ENCODE results near the gene HERPUD1. TPM values are rescaled to one million over a fixed set of nuclear protein-coding genes. Genes with fewer than 3 reads are reported as not detected.

HERPUD1 gene
- total RNA-seq, 1 experiment from 2014 or later, result 28.9 TPM

DNA sequence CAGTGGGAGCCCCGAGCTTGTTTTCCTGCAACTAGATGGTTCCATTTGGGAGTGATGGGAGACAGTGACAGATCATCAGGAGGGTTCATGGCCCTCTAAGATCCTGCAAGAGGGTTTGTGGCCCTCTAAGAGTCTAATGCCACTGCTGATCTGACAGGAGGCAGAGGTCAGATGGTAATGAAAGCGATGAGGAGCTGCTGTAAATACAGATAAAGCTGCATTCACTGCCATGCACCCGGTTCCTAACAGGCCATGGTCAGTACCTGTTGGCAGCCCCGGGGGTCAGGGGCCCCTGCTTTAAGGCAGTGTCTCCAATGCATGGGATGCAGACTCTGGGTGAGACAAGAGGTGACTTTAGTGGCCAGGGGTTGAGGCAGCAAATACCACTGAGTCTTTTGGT is 36.1 kb upstream of the HERPUD1 start:
- no peak overlapping the region for H2BK120ac ChIP-seq (ENCODE audit: low read depth, low read length, poor library complexity, severe bottlenecking)
- no peaks in the 10 kb centered on the region for H3K23me2 ChIP-seq (ENCODE audit: insufficient read length, low read depth, low read length, poor library complexity, severe bottlenecking)
- H4K91ac ChIP-seq (ENCODE audit: insufficient read length, low read depth, low read length), result no peak overlapping the region
- H3K79me1 ChIP-seq (ENCODE audit: insufficient read depth, low read depth, low read length, poor library complexity, severe bottlenecking), result no peaks in the 10 kb centered on the region
- no peak overlapping the region for H2BK20ac ChIP-seq (ENCODE audit: low read depth, low read length, poor library complexity, severe bottlenecking)
- H3K36me3 Mint-ChIP-seq (ENCODE audit: insufficient read depth in 1 of 3, low read depth in 3 of 3), result no peaks in the 10 kb centered on the region
- no peaks in the 10 kb centered on the region for H4K20me1 ChIP-seq (ENCODE audit: control insufficient read depth, insufficient read depth, insufficient read length)
- 0 out of 2 replicates have a peak, but pooled peaks cover 1% of the 10 kb centered on the region for H3K79me2 ChIP-seq (ENCODE audit: insufficient read depth, low read length)
- H3K9me3 ChIP-seq (ENCODE audit: control insufficient read depth, low read depth, low read length), result no peaks in the 10 kb centered on the region
- peaks cover 5% of the 10 kb centered on the region; the same call in 1 of the 2 replicates for H3K27me3 Mint-ChIP-seq (ENCODE audit: low read depth)
- no peak overlapping the region for H3K4me2 ChIP-seq (ENCODE audit: insufficient read depth, insufficient read length, low read length)
- no peak overlapping the region for H2BK15ac ChIP-seq (ENCODE audit: low read depth, low read length)
- no peak overlapping the region for H2AK5ac ChIP-seq (ENCODE audit: insufficient read length, low read length)
- H3K4me3 Mint-ChIP-seq, result no peak overlapping the region
- H3K4ac ChIP-seq (ENCODE audit: low read depth, low read length), result no peak overlapping the region
- no peak overlapping the region for H2BK5ac ChIP-seq (ENCODE audit: insufficient read length, low read length)
- no peaks in the 10 kb centered on the region for H3K27me3 ChIP-seq (ENCODE audit: insufficient read depth, low read length)
- no peak overlapping the region for H3K27ac Mint-ChIP-seq
- H3K9me3 Mint-ChIP-seq, result no peaks in the 10 kb centered on the region
- no peak overlapping the region for H2AFZ ChIP-seq (ENCODE audit: low read length)
- TF ChIP-seq CTCF (conservative IDR thresholded peaks at IDR 0.05), result no peak
- no CpG with 5 or more reads among the region's 4 CpGs for WGBS (ENCODE audit: extremely low coverage, insufficient read length, low lambda C conversion rate)
- no peak overlapping the region for H3K14ac ChIP-seq (ENCODE audit: insufficient read depth, low read length)
- no peak overlapping the region for H4K8ac ChIP-seq (replicated peaks; ENCODE audit: insufficient read length, low read depth, low read length)
- no peak overlapping the region for H3K9ac ChIP-seq (ENCODE audit: extremely low read depth, insufficient read length, low read length)
- no peak overlapping the region for H3K18ac ChIP-seq (ENCODE audit: insufficient read length, low read depth, low read length)
- H4K5ac ChIP-seq (ENCODE audit: insufficient read length, low read depth, low read length), result no peak overlapping the region
- H3K23ac ChIP-seq (ENCODE audit: insufficient read length, low read depth, low read length), result no peak overlapping the region
- H3K56ac ChIP-seq (ENCODE audit: insufficient read length, low read depth, low read length), result no peak overlapping the region
- DNase-seq, result no peak
- H3K4me1 ChIP-seq (ENCODE audit: insufficient read depth, low read length), result no peaks in the 10 kb centered on the region
- no peaks in the 10 kb centered on the region for H3K4me1 Mint-ChIP-seq
- no peak overlapping the region for H3T11ph ChIP-seq (ENCODE audit: low read length)
- H2BK12ac ChIP-seq (ENCODE audit: insufficient read length, low read depth, low read length), result no peak overlapping the region
- H3K27ac ChIP-seq (ENCODE audit: insufficient read length, low read depth, low read length), result no peak overlapping the region

All from H9 (cell line).